ENCODE data around the gene PGLYRP4.

Gene PGLYRP4

DNA sequence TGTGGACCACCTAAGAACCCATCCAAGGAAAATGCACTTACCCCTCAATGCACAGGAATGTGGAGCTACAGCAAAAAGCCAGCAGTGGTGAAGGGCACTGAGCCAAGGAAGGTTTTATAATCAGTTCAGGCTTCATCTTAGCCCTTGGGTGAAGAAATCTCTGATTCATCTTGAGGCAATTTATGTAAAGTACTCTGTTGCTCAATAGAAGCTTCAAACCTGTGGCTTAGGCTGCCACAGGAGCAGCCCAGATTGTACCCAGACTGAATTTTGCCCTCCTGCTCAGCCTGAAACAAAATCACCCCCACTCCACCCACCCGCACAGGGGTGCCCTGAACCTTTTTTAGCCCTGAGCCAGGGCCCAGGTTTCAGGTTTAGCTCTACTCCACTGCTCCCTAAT, 26.9 kb upstream of the PGLYRP4 start, which contains the start of gene S100A12:
Gene S100A12 (minus strand): TSS at position 111 of the 400 bp plus-strand sequence. CDS start 1,029 bp downstream, outside the sequence.
- DNase-seq (ENCODE audit: low spot score) = no peak

DNA sequence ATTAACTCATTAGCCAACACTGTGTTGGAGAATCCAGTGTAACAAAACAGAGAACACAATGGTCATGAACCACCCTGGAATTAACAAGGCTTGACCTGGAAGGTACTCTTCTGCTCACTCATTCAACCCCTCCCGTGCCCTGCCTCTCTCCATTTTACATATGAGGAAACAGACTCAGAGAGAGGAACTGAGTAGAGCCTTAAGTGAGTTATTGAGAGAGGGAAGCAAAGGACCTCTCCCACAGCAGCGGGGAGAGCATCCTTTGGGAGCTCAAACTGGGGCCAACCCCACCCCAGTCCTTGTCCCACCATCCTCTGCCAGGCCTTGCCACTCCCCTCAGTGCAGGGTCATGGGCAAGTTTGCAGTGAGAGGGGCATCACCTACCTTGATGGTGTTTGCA, 25.4 kb upstream of the PGLYRP4 start:
- DNase-seq (ENCODE audit: low spot score) = no peak

DNA sequence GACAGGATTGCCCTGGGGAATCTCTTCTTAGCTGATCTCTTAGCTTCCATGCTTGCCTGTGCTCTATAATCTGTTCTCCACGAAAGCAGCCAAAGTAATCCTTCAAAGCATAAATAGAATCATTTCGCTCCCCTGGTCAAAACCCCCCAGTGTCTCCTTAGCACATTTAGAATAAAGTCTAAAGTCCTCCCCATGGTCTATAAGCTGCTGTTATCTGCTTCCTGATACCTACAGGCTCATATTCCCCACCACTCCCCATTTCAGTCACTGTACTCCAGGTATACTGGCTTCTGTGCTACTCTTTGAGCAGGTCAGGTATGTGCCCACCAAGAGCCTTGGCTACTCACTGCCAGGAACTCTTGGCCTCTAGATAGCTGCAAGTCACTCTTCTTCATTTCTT, 23.9 kb upstream of the PGLYRP4 start:
- no peak for DNase-seq (ENCODE audit: low spot score)

DNA sequence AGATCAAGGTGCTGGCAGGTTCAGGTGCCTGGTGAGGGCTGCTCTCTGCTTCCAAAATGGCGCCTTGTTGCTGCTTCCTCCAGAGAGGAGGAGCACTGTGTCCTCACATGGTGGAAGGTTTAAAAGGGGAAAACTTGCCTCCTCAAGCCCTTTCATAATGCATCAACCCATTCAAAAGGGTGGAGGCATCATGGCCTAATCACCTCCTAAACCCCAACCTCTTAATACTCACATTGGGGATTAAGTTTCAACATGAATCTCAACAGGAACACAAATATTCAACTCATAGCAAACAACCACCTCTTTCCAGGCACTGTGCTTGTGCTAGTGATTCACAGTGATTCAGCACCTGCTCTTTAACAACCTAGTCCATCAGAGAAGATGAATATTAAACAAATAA, 22.6 kb upstream of the PGLYRP4 start:
- no peak for DNase-seq (ENCODE audit: low spot score)

DNA sequence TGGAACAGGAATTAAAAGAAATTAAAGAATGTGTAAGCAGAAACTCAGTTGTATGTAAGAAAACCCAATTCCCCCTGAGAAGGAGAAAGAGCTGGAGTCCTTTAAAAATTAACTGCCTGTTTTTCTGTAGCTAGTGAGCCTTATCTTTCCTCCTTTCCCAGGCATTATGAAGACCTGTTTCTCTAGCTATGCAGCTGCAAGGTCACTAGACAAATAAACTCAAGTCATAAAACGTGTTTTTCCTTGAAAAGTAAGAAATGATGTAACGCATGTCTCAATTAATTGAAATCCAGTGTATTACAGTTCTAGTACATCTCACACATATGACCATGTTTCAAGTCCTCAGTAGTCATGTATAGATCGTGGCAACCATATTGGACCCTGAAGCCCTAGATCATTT, 21.5 kb upstream of the PGLYRP4 start:
- no peak for DNase-seq (ENCODE audit: low spot score)

DNA sequence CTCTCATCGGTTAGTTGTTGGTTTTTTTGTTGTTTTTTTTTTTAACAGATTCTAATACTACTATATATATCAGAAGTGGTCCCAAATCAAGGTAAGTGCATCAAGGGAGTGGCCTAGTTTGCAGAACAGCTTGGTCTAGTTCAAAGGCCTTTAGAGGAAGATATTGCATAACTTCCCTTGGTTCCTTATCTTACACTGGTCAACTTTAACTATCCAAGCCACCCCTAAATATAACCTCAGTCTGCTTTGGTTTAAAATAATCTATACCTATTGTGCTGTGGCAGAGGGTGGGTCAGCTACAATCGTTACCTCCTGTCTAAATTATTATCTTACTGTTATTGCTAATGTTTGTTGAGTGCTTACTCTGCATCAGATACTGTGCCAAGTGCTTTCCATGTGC, 19.9 kb upstream of the PGLYRP4 start:
- DNase-seq (ENCODE audit: low spot score) = no peak

DNA sequence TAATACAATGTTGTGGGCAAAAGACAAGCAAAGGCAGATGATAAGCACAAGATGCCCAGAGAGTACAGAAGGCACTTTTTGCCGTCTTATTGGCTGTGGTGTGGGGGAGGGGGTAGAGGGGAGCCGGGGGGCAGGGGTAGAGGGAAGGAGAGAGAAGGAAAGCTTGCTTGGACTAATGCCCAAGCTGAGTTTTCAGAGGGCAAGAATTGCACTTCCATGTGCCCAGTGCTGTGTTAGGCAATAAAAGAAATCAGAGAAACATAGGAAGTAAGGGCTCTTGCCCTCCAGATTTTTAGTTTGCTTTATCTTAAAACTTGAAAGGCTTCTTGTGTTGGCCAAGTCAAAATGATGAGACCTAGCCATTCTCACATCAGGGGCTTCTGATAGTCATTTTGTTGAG, 18.4 kb upstream of the PGLYRP4 start:
- DNase-seq (ENCODE audit: low spot score) = no peak

DNA sequence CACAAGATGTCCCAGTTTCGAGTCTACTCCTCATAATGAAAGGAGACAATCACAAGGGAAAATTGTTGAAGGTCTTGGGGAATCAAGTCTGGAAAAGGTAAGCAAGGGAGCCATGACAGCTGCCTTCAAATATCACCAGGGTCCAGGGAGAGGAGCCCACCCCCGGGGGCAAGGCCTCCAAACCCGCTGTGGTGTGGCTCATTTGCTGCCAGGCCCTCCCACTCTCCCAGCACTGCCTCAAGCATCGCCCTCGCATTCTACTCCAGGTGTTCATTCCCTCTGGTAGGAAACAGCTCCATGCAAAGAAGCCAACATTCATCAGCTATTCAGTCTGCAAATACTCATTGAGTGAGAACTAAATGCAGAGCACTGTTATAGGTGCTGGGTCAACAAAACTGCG, 17.6 kb upstream of the PGLYRP4 start:
- no peak for DNase-seq (ENCODE audit: low spot score)

DNA sequence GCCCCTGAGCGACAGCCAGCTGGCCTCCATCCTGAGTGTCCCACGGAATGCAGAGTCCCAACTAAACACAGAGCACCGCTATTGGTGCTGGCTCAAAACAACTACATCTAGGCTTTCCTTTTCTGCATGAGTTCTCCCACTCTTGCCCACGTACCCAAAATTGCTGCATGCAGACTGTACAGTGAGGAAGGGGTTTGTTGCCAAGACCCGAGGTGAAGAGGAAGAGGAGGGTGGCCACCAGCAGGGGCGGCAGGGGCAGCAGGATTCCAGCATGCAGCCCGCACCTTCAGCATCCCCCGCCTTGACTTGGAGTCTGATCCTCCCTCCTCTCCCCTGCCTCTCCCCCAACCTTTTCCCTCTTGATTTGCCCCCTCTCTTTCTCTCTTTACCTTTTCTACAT, 17.1 kb upstream of the PGLYRP4 start:
- no peak for DNase-seq (ENCODE audit: low spot score)

DNA sequence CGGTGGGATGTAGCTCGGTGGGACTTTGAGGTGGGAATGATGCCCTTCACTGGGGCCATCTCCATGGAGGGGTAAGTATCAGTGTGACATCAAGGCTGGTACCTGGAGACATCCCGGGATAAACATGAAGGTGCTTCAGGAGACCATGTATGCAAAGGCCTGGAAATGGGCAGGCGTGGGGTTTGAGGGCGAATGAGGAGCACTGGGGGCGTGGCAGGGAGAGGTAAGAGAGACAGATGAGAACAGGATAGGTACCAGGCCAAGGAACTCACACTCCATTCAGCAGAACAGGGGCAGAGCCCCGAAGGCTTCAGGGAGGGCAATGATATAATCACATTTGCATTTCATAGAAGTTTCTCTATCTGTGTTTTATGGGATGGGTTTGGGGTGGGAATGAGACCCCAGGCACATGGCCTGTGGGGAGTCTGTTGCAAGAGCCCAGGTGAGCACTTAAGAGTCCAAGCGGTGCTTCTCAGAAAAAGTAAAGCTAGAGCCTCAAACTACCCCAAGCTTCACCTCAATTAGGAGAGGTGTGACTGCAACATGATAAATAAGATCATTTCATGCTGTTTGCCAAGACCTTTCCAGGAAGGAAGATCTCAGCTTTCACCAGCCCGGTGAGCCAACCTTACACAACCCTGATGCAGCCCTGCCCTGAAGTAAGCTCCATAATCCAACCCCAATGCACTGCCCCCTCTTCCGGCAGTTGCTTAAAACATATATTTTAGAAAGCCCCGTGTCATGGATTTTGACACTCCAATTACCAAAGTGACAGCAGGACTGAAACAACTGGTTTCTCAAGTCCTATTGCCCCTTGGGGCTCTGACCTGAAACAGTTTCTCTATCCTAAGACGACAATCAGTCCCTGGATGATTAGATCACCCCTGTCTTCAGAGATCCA, 16.4 kb upstream of the PGLYRP4 start:
- DNase-seq (ENCODE audit: low spot score) = no peak

DNA sequence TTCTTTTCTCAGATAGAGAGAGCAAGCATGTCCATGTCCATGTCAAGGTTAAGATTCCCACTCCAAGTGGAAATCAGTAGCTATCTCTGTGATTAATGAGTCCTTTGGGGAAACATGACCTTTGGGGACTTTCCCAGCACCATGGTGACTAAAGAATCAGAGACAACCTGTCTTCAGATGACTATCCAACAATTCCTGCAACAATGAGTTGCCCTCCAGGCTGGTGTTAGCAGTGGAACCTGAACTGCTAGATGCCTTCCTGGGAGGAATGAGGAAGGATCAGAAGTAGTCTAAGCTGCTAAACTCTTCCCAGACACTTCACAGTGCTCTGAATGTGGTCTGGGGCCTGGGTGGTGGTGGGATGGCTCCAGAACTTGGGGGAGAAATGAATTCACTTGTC, 15.5 kb upstream of the PGLYRP4 start:
- DNase-seq (ENCODE audit: low spot score) = no peak

DNA sequence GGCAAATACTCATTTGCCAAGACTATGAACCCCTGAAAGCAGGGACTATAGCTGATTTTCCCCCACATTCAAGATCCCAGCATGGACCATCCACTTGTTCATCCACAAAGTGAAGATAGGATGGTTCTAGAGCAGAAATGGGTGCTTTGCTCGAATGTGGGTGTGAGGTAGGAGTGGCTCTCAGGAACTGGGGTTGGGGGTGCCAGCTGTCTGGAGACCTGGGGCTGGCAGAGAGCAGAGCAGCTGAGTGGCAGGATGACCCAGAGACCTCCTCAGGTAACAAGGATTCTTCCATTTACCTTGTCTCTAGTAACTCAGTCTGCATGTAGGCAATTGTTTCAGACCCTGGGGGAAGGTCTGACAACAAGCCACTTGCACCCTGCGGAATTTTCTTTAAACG, 15.0 kb upstream of the PGLYRP4 start:
- DNase-seq (ENCODE audit: low spot score) = no peak

DNA sequence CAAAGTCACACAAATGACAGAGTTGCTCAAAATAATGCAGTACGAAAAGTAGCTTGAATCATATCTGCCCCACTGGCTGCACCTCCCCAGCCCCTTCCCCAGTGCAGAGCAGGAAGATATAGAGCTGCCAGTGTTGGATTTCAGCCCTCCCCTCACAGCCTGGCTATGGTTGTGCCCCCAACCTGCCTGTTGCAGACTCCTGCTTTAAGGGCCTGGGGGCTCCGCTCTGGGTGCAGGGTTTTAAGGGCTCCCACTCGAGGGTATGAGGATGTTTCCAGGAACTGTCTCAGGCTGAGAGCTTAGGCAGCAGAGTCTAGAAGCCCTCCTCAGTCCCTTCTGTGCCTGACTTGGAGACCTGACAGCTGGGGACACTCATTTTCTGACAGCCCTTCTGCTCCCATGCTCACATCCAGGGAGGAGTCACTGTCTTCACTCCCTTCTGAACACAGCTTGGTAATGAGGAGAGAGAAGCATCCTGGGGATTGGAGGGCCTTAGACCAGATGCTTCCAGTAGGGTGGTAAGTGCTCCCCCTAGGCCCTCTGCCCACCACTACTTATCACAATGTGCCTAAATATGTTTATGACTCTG, 13.6 kb upstream of the PGLYRP4 start:
- DNase-seq (ENCODE audit: low spot score) = no peak

DNA sequence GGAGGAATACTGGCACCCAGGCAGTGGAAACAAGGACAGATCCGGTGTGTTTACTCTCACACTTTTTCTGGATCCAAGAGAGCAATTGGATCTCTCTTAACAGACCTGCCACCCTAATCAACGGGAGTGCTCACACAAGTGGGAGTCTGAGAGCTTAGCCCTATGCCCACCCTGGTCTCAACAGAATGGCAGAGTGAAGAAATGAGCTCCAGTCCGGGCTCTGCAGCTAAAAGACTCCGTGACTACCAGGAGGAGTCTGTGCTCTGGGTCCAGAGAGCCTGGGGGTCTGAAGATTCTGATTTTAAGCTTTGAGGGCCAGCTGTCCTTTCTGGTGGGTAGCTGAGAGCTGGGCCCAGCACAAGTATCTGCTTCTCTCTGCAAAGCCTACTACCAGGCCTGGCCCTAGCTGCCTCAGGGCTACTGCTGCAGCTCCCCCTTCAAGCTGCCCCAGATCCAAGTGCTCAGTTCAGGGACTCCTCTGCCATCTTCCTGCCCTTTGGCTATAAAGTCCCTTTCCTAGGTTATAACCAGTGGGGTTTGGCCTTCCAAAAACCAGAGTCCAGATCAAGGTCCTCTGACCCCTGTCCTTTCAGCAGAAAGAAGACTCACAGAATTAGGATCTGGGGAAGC, 13.0 kb upstream of the PGLYRP4 start:
- DNase-seq (ENCODE audit: low spot score) = no peak

DNA sequence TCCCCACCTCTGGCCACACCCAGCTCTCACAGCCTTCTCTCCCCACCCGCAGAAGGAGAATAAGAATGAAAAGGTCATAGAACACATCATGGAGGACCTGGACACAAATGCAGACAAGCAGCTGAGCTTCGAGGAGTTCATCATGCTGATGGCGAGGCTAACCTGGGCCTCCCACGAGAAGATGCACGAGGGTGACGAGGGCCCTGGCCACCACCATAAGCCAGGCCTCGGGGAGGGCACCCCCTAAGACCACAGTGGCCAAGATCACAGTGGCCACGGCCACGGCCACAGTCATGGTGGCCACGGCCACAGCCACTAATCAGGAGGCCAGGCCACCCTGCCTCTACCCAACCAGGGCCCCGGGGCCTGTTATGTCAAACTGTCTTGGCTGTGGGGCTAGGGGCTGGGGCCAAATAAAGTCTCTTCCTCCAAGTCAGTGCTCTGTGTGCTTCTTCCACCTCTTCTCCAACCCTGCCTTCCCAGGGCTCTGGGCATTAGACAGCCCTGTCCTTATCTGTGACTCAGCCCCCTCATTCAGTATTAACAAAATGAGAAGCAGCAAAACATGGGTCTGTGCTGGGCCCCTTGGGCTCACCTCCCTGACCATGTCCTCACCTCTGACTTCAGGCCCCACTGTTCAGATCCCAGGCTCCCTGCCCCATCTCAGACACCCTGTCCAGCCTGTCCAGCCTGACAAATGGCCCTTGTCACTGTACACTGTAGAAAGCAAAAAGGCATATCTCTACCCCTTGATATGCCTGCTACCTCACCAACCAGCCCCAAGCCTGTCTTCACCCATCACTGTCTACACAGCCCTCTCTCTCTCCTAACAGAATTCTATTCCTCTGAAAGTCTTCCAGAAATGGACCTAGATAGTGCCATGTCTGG, 12.2 kb upstream of the PGLYRP4 start:
- DNase-seq (ENCODE audit: low spot score) = no peak

DNA sequence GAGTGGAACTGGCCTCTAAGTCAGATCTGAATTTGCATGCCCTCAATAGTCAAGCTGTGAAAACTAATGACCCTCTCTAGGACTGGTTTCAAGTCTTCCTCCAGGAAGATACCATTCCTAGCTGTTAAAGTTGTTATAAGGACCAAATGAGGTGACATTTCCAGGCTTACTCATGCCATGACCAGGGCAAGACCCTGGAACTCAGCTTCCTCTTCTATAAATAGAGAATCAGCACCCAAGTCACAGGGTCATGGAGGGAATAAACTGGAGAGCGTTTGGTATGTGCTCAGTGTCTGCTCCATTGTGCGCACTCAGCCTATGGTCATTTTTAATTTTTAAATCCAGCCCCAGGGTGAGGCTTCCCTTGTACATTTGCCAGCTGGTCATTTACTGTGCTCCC, 11.5 kb upstream of the PGLYRP4 start:
- no peak for DNase-seq (ENCODE audit: low spot score)

DNA sequence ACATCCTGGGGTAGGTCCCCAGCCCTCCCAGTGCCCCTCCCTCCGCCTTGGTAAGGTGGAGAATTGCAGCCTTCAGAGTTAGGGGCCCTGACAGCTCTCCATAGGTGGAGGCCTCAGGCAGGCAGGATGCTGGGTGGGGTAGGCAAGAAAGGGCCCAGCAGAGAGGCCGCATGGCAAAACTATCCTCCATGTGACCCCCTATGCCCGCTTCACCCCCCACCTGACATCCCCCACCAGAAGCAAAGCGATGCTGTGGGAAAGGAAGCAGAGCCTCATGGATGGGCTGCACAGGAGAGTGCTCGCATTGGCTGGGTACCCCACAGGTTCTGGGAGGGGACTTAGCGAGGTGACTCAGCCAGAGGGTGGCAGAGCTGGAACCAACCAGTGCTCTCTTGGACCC, 10.6 kb upstream of the PGLYRP4 start:
- DNase-seq (ENCODE audit: low spot score) = no peak

DNA sequence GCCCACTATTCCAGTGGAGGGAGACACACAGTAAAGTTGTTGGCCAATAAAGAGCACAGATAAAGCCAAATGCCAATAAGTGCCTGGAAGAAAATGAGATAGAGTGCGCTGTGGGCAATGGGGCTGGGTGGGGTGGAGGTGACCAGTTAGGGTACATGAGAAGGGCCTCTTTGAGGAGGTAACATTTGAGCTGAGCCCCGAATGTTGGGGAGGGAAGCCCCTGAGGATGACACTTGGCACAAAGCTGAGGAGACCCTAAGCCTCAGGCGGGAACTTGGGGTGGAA, 10.0 kb upstream of the PGLYRP4 start:
- no peak for DNase-seq (ENCODE audit: low spot score)

DNA sequence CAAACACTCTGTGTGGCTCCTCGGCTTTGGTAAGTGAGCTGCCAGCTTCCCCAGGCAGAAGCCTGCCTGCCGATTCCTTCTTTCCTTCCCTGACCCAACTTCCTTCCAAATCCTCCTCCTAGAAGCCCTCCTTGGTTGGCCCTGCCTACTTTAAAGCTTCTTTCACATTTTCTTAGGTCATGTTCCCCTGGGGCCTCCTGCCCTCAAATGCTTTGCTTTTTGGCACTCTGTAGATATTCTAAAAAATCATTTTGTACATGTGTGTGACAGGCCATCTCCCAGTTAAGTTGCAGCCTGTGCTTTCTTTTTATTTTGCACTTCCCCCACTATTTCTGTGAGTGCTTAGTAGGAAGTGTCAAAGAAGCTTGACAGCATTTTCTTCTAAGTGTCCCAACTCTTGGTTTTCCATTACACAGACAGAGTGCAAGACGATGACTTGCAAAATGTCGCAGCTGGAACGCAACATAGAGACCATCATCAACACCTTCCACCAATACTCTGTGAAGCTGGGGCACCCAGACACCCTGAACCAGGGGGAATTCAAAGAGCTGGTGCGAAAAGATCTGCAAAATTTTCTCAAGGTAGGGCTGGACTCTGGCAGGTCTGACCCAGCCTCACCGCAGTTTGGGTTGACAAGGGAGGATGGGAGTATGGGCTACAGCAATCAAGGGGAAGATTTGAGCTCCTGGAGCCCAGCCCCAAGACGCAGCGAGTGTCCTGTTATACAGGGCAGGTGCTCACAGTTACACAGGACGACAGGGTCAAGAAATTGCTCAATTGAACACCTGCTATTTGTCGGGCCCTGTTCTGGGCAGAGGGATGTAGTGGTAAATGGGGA, 9.4 kb upstream of the PGLYRP4 start, which contains the start of gene S100A9:
Gene S100A9 (plus strand): TSS at position 2 of the 838 bp plus-strand sequence. CDS start 430 bp downstream, at position 432.
- no peak for DNase-seq (ENCODE audit: low spot score)

DNA sequence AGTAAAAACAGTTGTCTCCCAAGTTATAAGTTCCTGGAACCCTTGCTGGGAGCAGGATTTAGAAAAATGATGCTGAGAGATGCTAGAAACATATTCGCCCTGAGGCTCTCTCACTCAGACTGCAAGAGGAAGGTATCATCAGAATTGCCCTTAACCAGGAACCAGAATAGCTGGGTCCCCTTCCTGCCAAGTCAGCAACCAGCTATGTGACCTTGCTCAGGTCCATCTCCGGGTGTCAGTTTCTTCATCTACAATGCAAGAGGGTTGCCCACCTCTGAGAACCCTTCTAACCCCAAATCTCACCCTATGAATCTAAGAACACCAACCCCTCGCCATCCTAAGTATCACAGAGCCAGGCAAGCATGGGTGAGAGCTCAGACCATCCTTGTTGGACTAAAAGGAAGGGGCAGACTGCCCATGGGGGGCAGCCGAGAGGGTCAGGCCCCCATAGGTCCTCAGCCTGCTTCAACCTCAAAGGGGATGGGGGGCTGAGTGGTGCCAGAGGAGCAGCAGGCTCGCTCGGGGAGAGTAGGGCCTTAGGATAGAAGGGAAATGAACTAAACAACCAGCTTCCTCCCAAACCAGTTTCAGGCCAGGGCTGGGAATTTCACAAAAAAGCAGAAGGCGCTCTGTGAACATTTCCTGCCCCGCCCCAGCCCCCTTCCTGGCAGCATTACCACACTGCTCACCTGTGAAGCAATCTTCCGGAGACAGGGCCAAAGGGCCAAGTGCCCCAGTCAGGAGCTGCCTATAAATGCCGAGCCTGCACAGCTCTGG, 8.6 kb upstream of the PGLYRP4 start:
- DNase-seq (ENCODE audit: low spot score) = no peak

Data from kidney capillary endothelial cell (primary cell).